Pericardium fibroblast (primary cell): ENCODE measurements around the gene PIN4. TPM values are rescaled to one million over a fixed set of nuclear protein-coding genes. Genes with fewer than 3 reads are reported as not detected.

Experiments used
- total RNA-seq: library from RNA; depleted of rRNA; stranded (reverse); fragments of >200 nt; gene quantifications from 2 replicates; pipeline ENCODE4 v1.2.3, GENCODE V29; 2015

PIN4 gene
- 6.4 and 12.5 TPM in 2 replicates for total RNA-seq

DNA sequence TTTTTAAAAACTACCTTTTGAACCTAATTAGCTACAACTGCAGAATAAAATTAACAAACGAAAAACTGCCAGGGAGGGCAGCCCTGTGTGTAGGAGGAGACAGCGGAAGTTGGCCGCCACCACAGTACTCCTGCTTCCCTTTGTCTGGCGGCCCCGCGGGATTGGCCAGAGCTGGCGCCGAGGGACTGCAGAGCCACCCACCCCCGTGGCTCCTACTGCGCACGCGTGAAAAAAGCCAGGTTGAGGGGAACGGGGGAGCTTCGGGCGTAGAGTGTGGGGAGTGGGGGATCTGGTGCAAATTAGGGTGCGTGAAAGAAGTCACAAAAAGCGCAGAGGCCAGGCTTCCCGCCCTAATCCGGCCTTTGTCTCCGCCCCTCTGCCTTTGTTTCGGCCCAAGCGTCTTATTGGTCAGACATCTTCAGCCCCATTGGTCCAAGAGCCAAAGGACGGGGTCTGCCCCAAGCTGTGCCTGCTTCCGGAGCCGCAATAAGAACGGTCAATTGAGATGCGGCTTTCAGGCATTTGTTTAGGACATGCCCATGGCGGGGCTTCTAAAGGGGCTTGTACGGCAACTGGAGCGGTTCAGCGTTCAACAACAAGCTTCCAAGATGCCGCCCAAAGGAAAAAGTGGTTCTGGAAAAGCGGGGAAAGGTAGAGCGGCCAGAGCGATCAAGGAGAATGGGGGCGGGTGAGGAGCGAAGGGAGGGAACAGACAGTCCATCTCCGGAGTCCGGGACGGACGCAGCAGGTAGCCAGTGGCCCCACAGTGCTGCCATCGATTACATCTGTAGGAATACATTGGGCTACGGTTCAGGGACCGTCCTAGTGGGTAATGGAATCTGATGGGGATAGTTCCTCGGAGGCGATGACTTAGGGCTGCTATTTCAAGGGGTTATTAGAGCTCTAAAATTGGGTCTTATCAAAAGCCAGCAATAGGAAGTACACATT lies at the start of gene PIN4:
Gene PIN4, plus strand, starts transcription at position 580 of the 948 bp plus-strand sequence. Its CDS starts 29 bp downstream, at position 609.

DNA sequence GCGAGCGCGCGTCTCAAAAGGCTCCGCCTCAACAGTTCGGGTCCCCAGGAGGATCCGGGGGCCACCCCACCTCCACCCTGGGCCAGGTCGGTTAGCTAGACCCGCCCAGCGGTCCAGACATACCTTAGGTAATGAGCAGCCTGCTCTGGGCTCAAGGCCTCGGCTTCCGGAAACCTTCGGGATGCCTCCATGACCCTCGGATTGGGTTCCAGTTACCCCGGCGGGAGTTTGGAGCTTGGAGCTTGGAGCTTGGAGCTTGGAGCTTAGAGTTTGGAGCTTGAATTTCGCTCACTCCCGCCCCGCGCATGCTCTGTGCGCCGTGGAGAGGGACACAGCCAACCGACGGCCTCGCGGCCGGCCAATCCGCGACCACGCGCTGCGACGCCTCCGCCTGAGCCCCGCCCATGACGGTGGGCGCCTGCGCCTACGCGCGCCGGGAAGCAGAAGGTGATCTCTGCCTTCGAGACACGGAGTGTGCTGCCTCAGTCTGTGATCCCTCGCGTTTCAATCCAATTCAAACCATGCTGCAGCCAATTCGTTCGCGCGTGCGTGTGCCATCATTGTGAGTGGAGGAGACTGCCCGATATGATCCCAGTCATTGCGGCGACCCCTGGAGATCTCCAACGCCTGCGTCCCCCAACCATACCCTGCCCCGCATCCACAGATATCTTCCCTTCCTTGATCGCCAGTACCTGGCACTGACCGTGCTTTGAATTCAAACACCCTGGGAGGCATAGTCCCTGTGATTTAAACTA lies 57.3 kb downstream of the PIN4 start, which contains the start of gene ERCC6L:
Gene ERCC6L, minus strand, starts transcription at position 307 of the 755 bp plus-strand sequence. Its CDS starts 116 bp downstream, at position 191.

Other genes starting within 250 kb of the PIN4 start
- 2.5 and 7.1 TPM in 2 replicates for gene RTL5, start 49.8 kb upstream of the PIN4 start, total RNA-seq
- gene ERCC6L, start 57.3 kb downstream of the PIN4 start, total RNA-seq = 0.09 TPM in 1 of 2 replicates, not detected in the other
- 1,098 and 1,351 TPM in 2 replicates for gene RPS4X, start 95.5 kb downstream of the PIN4 start, total RNA-seq
- not detected in 2 replicates for gene CITED1, start 124.2 kb downstream of the PIN4 start, total RNA-seq